Mammary epithelial cell (primary cell): Measurements from ENCODE around the gene IFT172.

Experiments
- EZH2 ChIP-seq: IDR thresholded peaks from 2 replicates; pipeline ENCODE4 v1.6.1; 2012; ENCODE audit warnings: low read length, inconsistent platforms, borderline replicate concordance
- TF ChIP-seq, protein P1 (sequence below), 2 donors: IDR thresholded peaks in 1 of 2; conservative IDR thresholded peaks in 1 of 2; 2 replicates each; pipeline ENCODE4 v1.5.1; 2011 to 2012; ENCODE audit warnings: inconsistent platforms in 2 of 2, low read length in 2 of 2, mild to moderate bottlenecking in 2 of 2, control low read depth in 1 of 2, low read depth in 1 of 2; ENCODE audit not compliant: insufficient read depth in 1 of 2; ENCODE audit errors: extremely low read depth in 1 of 2

DNA sequence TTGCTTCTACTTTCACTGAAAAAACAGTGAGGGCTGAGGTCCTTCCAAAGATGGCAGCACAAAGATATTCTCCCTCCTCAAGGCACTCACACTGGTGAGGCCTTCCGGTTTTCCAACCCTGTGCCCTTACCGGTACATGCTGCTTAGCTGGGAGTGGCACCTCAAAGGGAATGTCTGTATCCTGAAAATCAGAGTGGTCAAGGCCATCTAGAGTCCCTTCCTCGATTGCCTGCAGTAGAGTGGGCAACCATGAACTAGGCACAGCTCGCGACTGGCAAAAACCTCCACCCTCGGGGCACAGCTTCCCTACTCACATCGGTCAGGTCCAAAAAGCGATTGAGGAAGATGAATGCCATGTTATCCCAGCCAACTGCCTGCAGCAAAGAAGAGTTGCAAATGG, 43.9 kb downstream of the IFT172 start:
- TF ChIP-seq, protein P1, sequence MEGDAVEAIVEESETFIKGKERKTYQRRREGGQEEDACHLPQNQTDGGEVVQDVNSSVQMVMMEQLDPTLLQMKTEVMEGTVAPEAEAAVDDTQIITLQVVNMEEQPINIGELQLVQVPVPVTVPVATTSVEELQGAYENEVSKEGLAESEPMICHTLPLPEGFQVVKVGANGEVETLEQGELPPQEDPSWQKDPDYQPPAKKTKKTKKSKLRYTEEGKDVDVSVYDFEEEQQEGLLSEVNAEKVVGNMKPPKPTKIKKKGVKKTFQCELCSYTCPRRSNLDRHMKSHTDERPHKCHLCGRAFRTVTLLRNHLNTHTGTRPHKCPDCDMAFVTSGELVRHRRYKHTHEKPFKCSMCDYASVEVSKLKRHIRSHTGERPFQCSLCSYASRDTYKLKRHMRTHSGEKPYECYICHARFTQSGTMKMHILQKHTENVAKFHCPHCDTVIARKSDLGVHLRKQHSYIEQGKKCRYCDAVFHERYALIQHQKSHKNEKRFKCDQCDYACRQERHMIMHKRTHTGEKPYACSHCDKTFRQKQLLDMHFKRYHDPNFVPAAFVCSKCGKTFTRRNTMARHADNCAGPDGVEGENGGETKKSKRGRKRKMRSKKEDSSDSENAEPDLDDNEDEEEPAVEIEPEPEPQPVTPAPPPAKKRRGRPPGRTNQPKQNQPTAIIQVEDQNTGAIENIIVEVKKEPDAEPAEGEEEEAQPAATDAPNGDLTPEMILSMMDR (conservative IDR thresholded peaks at IDR 0.05 in 1 of 2, IDR thresholded peaks at IDR 0.05 in 1 of 2; ENCODE audit: extremely low read depth in 1 of 2, insufficient read depth in 1 of 2, low read depth in 1 of 2, low read length in 2 of 2), result no peak
- no peak for TF ChIP-seq EZH2
